Activated naive CD8-positive, alpha-beta T cell treated with anti-CD3 and anti-CD28 coated beads, Interleukin-2, amount 50 U/mL, for 24 hours (primary cell): ENCODE measurements around the gene COL2A1.
A peak's percentile ranks its signal among the peaks of the same experiment; 100 is the strongest.

ENCODE experiments used
- ATAC-seq: fragments of 150-1000 bp; cut with Tn5 transposase; one replicate; pipeline ENCODE4 v1.10.0; 2021
- DNase-seq: peaks from one replicate; pipeline ENCODE4 v3.0.0; 2021
- H3K27ac Mint-ChIP-seq: one replicate; pipeline ENCODE4 v1.8.0; 2021; ENCODE audit warnings: mild to moderate bottlenecking, mixed read lengths
- H3K27me3 Mint-ChIP-seq: one replicate; pipeline ENCODE4 v1.8.0; 2021; ENCODE audit warnings: mixed read lengths
- H3K36me3 Mint-ChIP-seq: one replicate; pipeline ENCODE4 v1.8.0; 2021; ENCODE audit warnings: low read depth, mixed read lengths
- H3K4me1 Mint-ChIP-seq: one replicate; pipeline ENCODE4 v1.8.0; 2021; ENCODE audit warnings: mixed read lengths
- H3K4me3 Mint-ChIP-seq: one replicate; pipeline ENCODE4 v1.8.0; 2021; ENCODE audit warnings: mild to moderate bottlenecking, moderate library complexity, mixed read lengths
- H3K9me3 Mint-ChIP-seq: one replicate; pipeline ENCODE4 v1.8.0; 2021; ENCODE audit warnings: mixed read lengths

Gene COL2A1

DNA sequence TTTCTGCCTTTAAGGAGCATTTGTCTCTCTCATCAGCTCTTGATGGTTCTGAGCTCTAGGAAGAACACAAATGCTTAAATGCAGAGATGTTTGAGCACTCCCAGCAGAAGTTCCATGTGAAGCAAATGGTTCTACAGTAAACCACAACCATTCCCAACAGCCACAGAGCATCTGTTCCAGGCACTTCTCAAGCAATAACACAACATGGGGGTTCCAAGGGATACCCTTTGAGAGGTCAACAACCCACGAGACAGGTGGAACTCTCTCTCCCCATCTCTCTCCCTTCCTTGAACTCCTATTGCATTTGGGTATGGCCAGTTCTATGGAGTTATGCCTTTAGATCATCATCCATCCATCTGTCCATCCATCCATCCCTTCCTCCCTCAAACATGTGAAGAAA lies 5.2 kb upstream of the COL2A1 start:
- H3K9me3 Mint-ChIP-seq = no peaks in the 10 kb centered on the region
- H3K27me3 Mint-ChIP-seq = peaks cover 62% of the 10 kb centered on the region
- H3K27ac Mint-ChIP-seq = no peak overlapping the region
- no peak overlapping the region for H3K4me3 Mint-ChIP-seq
- DNase-seq = no peak
- no peaks in the 10 kb centered on the region for H3K36me3 Mint-ChIP-seq
- H3K4me1 Mint-ChIP-seq = peaks cover 3% of the 10 kb centered on the region
- ATAC-seq = no peak

DNA sequence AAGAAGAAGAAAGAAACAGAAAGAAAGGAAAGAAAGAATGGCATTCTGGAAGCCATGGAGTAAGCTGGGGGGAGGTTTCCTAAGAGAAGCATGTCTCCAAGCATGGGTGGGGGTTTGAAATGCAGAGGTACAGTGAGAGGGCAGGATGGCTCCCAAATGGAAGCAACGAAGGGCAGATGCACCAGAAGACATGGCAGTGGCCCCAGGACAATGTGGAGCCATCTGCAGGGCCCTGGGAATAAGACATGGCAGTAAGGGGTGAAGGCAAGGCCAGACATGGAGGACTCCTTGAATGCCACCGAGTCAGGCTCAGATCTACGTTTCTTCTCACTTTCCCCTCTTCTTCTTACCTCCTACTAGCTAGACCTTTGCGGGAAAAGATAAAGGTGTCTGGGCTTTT lies 4.7 kb upstream of the COL2A1 start:
- Mint-ChIP-seq H3K27me3 (peaks cover 61% of the 10 kb centered on the region), H3K27ac (no peak overlapping the region), H3K36me3 (no peaks in the 10 kb centered on the region), H3K4me3 (no peak overlapping the region), H3K4me1 (peaks cover 4% of the 10 kb centered on the region), H3K9me3 (no peaks in the 10 kb centered on the region)
- DNase-seq (no peak), ATAC-seq (no peak)

DNA sequence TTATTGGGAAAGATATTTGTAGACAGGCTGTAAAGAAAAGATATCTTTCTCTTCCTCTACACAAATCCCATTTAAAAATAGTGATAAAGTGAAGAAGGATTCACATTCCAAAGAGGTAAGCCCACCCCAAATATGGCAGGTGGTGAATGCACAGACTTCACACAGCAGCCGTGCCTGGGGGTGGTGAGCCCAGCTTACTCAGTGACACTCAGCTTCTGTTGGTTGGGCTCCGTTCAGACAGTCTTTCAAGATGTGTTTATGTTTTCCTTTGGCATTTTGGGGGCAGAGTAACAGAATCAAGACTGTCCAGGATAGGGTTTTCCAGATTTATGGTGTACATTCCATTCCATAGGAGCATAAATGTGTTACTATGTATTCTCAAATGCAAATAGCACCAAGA lies 4.1 kb upstream of the COL2A1 start:
- no peak for DNase-seq
- H3K27me3 Mint-ChIP-seq = peaks cover 66% of the 10 kb centered on the region
- no peaks in the 10 kb centered on the region for H3K9me3 Mint-ChIP-seq
- no peaks in the 10 kb centered on the region for H3K36me3 Mint-ChIP-seq
- peaks cover 10% of the 10 kb centered on the region for H3K4me1 Mint-ChIP-seq
- no peak overlapping the region for H3K4me3 Mint-ChIP-seq
- no peak for ATAC-seq
- no peak overlapping the region for H3K27ac Mint-ChIP-seq

DNA sequence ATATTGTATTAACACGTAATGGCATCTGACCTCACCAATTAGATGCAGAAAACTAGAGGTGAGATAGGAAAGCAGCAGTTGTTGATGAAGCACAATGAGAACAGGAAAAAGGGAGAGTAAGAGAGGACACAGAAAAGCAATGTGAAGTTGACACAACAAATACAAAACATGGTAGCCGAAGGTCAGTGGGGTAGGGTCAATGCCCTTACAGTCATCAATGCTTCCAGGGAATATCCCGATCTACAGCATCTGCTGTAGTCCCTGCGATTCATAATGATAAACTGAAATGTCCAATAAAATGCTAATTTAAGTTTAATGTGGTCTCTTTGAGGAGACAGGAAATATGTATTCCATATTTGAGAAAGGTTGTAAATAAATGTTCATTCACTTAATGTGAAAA lies 2.9 kb upstream of the COL2A1 start:
- Mint-ChIP-seq H3K4me1 (peaks cover 19% of the 10 kb centered on the region), H3K36me3 (no peaks in the 10 kb centered on the region)

DNA sequence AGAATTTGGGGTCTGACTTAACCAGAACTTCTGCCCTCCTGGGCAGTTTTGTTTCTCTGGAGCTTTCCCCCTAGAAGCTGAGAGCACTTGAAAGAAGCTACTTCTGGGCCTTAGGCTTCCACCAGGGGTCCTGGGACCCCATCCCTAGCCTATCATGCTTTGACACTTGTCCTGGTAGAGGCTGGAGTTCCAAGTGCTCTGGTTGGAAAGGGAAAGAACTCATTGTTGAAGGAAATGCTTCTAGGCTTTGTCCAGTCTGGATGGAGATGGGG lies 1.4 kb upstream of the COL2A1 start:
- Mint-ChIP-seq H3K4me1 (peaks cover 33% of the 10 kb centered on the region), H3K9me3 (no peaks in the 10 kb centered on the region), H3K27me3 (peaks cover 87% of the 10 kb centered on the region), H3K4me3 (peak overlapping the region; percentile 40), H3K36me3 (no peaks in the 10 kb centered on the region), H3K27ac (no peak overlapping the region)
- DNase-seq (no peak), ATAC-seq (no peak)

More for the DNA sequence above, 2.9 kb upstream of the COL2A1 start:
- Mint-ChIP-seq H3K27me3 (peaks cover 75% of the 10 kb centered on the region), H3K4me3 (no peak overlapping the region), H3K27ac (no peak overlapping the region), H3K9me3 (no peaks in the 10 kb centered on the region)
- ATAC-seq = no peak
- DNase-seq = no peak

DNA sequence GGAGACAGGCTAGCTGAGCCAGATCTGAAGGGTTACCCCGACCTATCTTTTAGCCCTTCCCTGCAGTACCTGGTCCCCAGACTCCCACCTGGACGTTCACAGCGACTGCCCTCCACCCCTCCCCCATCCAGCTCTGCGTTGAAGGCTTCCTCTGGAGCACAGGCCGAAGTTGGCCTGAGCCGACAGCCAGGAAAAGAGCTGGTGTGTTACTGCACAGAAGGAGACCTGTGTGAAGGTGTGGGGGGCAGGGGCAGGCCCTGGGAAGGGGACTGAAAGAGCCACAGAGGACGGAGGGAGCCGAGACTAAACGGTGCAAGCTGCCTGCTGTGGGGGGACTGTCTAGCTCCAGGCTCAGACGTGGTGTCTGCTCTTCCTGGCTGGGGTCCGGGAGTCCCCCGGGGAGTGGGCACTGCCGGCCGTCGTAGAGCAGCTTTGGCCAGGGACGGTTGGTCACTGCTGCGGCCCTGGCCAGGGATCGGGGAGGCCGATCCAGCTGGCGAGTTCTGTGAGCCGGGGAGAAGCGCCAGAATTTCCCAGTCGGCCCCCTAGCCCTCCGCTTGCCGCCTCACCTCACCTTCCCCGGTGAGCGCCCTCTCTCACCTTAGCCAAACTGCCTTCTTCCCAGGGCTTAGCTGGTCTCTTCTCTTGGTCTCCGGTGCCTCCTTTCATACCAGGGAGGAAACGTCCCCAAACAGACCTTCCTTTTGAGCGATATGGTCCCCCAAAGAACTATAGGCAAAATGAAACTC lies 899 bp upstream of the COL2A1 start:
- H3K27me3 Mint-ChIP-seq = peaks cover 93% of the 10 kb centered on the region
- peak overlapping the region; percentile 40 for H3K4me3 Mint-ChIP-seq
- peaks cover 33% of the 10 kb centered on the region for H3K4me1 Mint-ChIP-seq
- no peaks in the 10 kb centered on the region for H3K36me3 Mint-ChIP-seq
- ATAC-seq = no peak
- no peak overlapping the region for H3K27ac Mint-ChIP-seq
- H3K9me3 Mint-ChIP-seq = no peaks in the 10 kb centered on the region
- DNase-seq = no peak

DNA sequence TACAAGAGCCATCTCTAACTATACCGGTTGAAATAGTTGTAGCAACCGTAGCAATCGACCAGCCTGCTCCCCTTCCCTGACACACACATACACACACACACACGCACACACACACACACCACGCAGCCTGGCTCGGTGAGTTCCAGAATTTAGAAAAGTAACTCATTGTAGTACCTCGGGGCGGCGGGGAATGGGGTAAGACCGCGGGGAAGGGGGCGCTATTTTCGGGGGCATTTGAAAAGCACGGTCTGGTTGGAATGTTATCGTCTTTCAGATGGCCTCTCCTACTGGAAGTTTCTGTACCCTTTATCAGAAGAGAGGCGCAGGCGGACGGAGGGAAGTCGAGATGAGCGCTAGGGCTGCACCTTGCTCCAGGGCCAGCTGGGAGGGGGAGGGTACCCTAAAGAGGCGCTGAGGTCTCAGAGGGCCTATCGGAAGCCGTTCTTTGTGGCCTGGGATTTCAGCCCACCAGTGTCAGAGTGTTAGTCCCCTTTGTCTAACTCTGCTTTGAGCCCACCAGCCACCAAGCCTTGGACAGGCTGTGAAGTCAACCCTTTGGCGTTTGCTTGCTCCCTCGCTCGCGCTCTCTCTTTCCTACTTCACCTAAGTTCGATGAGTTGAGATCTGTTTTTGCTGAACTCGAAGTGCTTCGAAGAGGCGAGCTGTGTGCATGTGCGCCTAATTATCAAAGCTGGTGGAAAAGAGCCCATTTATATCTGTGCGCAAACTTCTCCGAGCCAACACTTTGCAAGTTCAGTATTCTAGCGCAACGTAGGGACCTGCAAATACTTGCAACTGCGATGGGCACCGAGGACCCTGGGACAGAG lies 837 bp downstream of the COL2A1 start:
- Mint-ChIP-seq H3K9me3 (no peaks in the 10 kb centered on the region), H3K4me3 (peak overlapping the region; percentile 53), H3K4me1 (peaks cover 33% of the 10 kb centered on the region), H3K27ac (no peak overlapping the region), H3K36me3 (no peaks in the 10 kb centered on the region), H3K27me3 (peaks cover 93% of the 10 kb centered on the region)
- no peak for DNase-seq
- ATAC-seq = no peak

DNA sequence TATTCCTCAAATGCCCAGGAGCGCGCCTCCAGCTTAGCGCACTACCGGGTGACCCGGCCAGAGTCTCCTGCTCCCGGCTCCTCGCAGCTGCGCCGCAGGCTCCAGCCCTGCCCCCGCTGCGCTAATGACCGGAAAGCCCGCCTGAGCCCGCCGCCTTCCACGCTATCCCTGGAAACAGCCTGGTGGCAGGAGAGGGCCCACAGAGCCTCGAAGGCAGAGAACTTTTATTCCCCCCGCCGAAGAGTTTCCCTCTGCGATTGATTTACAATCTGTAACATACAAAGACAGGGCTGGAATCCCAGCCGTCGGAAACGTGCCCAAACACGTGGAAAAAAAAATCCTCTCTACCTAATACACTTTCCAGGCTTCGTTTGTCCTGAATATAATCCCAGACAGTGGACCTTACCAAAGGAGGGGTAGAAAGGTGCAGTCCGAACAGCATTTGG lies 1.5 kb downstream of the COL2A1 start:
- Mint-ChIP-seq H3K27me3 (peaks cover 93% of the 10 kb centered on the region), H3K4me1 (peaks cover 33% of the 10 kb centered on the region), H3K9me3 (no peaks in the 10 kb centered on the region), H3K4me3 (peak overlapping the region; percentile 53), H3K36me3 (no peaks in the 10 kb centered on the region), H3K27ac (no peak overlapping the region)
- no peak for ATAC-seq
- DNase-seq = no peak

DNA sequence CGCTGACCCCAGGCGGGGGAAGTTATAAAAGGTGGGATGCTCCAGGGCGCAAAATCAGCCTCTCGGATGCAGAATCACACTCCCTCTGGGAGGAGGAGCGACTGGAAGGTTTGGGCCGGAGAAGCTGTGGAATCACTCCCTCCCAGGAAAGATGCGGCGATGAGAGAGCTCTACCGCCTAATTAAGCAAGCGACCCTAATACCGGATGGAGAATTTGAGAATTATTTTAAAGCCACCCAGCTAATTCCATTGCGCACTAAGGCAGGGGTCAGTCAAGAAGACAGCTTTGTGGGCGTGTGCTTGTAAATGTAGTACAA lies 1.9 kb downstream of the COL2A1 start:
- peaks cover 33% of the 10 kb centered on the region for H3K4me1 Mint-ChIP-seq
- H3K27ac Mint-ChIP-seq = no peak overlapping the region
- peaks cover 95% of the 10 kb centered on the region for H3K27me3 Mint-ChIP-seq
- DNase-seq (no peak), ATAC-seq (no peak)
- no peaks in the 10 kb centered on the region for H3K36me3 Mint-ChIP-seq
- H3K9me3 Mint-ChIP-seq = no peaks in the 10 kb centered on the region
- H3K4me3 Mint-ChIP-seq = peak overlapping the region; percentile 70

DNA sequence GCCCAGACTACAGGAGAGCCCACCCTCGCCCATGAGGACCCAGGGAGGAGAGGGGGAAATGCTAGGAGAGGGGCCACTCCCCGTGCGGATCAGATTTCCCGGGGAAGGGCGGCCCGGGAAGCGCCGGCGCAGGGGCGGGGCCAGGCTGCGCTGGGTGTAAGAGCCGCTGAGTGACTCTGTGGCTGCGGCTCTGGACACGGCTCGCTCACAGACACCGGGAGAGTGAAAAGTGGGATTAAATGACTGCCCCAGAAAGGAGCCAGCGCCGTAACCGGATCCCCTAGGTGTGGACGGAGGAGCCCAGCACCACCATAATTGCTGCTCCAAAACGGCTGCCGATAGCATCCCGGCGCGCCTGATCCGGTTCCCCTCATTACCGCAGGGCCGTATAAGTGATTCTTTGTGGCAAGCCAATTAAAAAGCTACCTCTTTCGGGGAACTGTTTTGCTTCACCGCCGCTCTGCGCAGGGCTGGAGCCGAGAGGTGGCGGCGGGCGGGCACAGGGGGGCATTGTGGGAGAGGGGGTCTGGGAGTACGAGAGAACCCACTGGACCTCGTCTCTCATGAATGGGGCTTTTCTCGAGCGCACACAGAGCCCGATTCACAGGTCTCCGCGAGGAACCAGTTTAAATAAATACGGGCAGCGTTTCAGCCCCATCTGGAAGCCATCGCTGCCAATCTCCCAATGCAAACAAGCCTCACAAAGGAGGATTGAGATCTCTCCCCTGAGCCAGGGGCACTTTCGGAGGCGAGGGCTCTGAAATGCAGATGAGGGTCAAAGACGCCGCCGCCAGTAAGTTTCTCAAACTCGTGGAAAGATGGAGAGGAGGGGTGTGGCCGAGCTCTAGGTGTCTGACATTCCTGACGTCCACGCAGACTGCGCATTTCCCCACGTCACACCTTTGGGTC lies 2.5 kb downstream of the COL2A1 start:
- Mint-ChIP-seq H3K27me3 (peaks cover 93% of the 10 kb centered on the region), H3K27ac (no peak overlapping the region), H3K4me1 (peaks cover 33% of the 10 kb centered on the region), H3K9me3 (no peaks in the 10 kb centered on the region), H3K4me3 (peak overlapping the region; percentile 70), H3K36me3 (no peaks in the 10 kb centered on the region)
- ATAC-seq (no peak), DNase-seq (no peak)

DNA sequence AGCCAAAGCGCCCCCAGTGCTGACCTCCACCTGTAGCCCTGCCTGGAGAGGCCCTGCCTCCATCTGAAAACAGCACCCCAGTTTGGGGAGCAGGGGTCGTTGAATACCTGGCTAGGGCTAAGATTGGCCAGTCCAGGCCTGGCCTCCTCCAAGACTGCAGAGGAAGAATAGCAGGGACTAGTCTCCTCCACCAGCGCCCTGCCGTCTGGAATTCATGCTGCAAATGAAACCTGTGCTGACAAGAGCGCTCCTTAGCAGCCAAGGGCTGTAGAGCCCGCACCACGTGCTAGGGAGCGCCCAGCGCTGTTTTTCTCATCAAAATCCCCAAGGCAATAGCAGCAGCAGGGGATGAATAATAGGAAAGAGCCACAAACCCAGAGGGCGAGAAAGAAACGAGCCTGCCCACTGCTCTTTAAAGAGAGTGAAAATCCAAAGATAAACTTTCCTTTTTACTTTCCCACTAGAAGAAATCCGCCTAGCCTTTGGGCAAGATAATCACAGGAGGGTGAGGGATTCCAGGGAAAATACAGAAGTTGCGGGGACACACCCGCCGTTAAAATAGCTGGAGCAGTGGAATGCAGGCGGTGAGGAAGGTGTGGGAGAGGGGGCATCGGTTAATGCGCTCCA lies 3.3 kb downstream of the COL2A1 start:
- peak overlapping the region; percentile 70 for H3K4me3 Mint-ChIP-seq
- no peaks in the 10 kb centered on the region for H3K9me3 Mint-ChIP-seq
- H3K36me3 Mint-ChIP-seq = no peaks in the 10 kb centered on the region
- H3K4me1 Mint-ChIP-seq = peaks cover 33% of the 10 kb centered on the region
- ATAC-seq (peak; percentile 25), DNase-seq (no peak)
- peaks cover 86% of the 10 kb centered on the region for H3K27me3 Mint-ChIP-seq
- H3K27ac Mint-ChIP-seq = no peak overlapping the region

DNA sequence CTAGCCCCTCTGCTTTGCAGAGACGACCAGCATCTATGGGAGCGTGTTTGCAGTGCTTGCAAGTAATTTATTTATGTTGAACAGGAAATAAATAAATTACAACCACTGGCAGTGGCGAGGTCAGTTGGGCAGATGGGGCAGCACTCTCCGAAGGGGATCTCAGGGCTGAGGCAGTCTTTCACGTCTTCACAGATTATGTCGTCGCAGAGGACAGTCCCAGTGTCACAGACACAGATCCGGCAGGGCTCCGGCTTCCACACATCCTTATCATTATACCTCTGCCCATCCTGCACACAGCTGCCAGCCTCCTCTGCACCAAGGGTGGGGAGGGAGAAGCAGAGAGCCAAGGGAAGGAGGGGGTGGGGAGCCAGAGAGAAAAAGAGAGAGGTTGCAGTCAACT lies 4.5 kb downstream of the COL2A1 start:
- Mint-ChIP-seq H3K9me3 (no peaks in the 10 kb centered on the region), H3K36me3 (no peaks in the 10 kb centered on the region), H3K27me3 (peaks cover 78% of the 10 kb centered on the region), H3K27ac (no peak overlapping the region), H3K4me1 (peaks cover 31% of the 10 kb centered on the region), H3K4me3 (no peak overlapping the region)
- no peak for DNase-seq
- no peak for ATAC-seq

DNA sequence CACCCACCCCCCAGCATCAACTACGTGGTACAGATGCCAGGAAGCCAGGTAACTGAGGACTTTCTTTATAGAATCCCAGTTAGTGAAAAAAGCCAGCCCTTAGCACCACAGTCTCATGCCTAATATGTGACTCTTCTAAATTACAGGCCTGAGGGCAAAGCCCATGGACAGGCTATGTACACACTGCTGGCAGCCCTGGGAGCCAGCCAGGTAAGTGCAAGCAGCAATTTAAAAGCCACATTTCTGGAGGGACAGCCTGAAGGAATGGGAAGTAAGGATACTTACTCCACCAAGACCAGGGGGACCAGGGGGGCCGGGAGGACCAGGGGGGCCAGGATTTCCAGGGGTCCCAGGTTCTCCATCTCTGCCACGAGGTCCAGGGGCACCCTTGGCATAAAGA lies 7.0 kb downstream of the COL2A1 start:
- Mint-ChIP-seq H3K4me3 (no peak overlapping the region), H3K4me1 (peaks cover 15% of the 10 kb centered on the region), H3K9me3 (no peaks in the 10 kb centered on the region), H3K36me3 (no peaks in the 10 kb centered on the region), H3K27ac (no peak overlapping the region), H3K27me3 (peaks cover 70% of the 10 kb centered on the region)
- ATAC-seq = no peak
- DNase-seq = no peak

DNA sequence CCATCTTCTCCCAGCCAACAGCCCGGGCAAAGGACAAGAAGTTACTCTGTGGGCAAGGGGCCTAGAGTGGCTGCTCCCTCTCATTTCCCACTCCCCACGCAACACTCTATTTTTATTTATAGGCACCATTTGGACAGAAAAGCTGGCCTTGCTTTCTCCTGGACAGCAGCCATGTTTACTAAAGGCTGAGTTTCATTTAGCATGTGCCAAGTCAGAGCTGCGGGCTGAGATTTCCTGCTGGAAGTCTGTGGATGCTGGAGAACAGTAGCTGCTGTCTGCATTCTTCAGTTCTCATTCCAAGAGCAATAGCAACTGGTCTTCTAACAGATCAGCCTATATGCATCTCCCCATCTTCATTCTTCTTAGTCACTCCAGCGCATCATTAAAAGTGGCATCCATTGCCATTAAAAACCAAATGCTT lies 8.3 kb downstream of the COL2A1 start:
- no peak overlapping the region for H3K4me3 Mint-ChIP-seq
- H3K4me1 Mint-ChIP-seq = peaks cover 6% of the 10 kb centered on the region
- ATAC-seq = no peak
- H3K27ac Mint-ChIP-seq = no peak overlapping the region
- no peak for DNase-seq
- peaks cover 65% of the 10 kb centered on the region for H3K27me3 Mint-ChIP-seq
- no peaks in the 10 kb centered on the region for H3K36me3 Mint-ChIP-seq
- H3K9me3 Mint-ChIP-seq = no peaks in the 10 kb centered on the region
